GM20000 (cell line): ENCODE results near the gene KLK5.

Experiments
- DNase-seq: peaks from one replicate; pipeline ENCODE4 v3.0.0; 2012; ENCODE audit warnings: low spot score
- CTCF ChIP-seq: IDR thresholded peaks from 2 replicates; pipeline ENCODE4 v1.5.1; 2012; ENCODE audit warnings: mild to moderate bottlenecking, control low read depth; ENCODE audit errors: extremely low read depth, missing control alignments

KLK5 gene

GRCh38 chr19:50932018-50932689 is 20.7 kb downstream of the KLK5 start:
- TF ChIP-seq CTCF = no peak
- DNase-seq = no peak

- DNase-seq = no peak
- no peak for TF ChIP-seq CTCF
These were observed 21.8 kb downstream of the KLK5 start for GRCh38 chr19:50931023-50931422.

GRCh38 chr19:50928831-50929230 is 24.0 kb downstream of the KLK5 start:
- DNase-seq = no peak
- TF ChIP-seq CTCF = no peak

GRCh38 chr19:50926144-50926543 is 26.7 kb downstream of the KLK5 start:
- DNase-seq = no peak
- TF ChIP-seq CTCF = no peak

GRCh38 chr19:50925734-50926133 is 27.1 kb downstream of the KLK5 start:
- no peak for DNase-seq
- TF ChIP-seq CTCF = no peak

- TF ChIP-seq CTCF = no peak
- DNase-seq = no peak
These were observed 28.3 kb downstream of the KLK5 start for GRCh38 chr19:50924586-50924985.

GRCh38 chr19:50922317-50922853 is 30.5 kb downstream of the KLK5 start:
- peak; percentile 85 for DNase-seq
- peak; percentile 76 for TF ChIP-seq CTCF
